ENCODE data around the gene SLC25A24.
A peak's percentile ranks its signal among the peaks of the same experiment; 100 is the strongest.
"Not testable (repeated sequence)": the region's sequence is repeated elsewhere in the genome, so short reads cannot be mapped to it uniquely, and the experiment has no call there.

SLC25A24 gene

DNA sequence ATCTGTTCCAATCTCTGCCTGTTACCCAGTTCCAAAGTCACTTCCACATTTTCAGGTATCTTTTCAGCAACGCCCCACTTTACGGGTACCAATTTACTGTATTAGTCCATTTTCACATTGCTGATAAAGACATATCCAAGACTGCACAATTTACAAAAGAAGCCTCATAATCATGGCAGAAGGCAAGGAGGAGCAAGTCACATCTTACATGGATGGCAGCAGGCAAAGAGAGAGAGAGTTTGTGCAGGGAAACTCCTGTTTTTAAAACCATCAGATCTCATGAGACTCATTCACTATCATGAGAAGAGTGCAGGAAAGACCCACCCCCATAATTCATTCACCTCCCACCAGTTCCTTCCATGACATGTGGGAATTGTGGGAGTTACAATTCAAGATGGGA lies 67.0 kb downstream of the SLC25A24 start:
- not testable (repeated sequence) for DNase-seq (ENCODE audit: low spot score)

DNA sequence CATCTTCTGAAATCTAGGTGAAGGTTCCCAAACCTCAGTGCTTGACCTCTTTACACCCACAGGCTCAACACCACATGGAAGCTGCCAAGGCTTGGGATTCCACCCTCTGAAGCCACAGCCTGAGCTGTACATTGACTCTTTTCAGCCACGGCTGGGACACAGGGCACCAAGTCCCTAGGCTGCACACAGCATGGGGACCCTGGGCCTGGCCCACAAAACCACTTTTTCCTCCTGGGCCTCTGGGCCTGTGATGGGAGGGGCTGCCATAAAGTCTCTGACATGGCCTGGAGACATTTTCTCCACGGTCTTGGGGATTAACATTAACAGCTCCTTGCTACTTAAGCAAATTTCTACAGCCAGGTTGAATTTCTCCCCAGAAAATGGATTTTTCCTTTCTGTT lies 67.8 kb downstream of the SLC25A24 start:
- not testable (repeated sequence) for DNase-seq (ENCODE audit: low spot score)

DNA sequence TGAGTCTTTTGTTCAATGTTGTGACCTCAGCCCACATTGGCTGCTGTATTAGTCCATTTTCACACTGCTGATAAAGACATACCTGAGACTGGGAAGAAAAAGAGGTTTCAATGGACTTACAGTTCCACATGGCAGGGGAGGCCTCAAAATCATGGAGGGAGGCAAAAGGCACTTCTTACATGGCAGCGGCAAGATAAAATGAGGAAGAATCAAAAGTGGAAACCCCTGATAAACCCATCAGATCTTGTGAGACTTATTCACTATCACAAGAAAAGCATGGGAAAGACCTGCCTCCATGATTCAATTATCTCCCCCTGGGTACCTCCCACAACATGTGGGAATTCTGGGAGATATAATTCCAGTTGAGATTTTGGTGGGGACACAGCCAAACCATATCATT lies 68.9 kb downstream of the SLC25A24 start:
- DNase-seq (ENCODE audit: low spot score): not testable (repeated sequence)

DNA sequence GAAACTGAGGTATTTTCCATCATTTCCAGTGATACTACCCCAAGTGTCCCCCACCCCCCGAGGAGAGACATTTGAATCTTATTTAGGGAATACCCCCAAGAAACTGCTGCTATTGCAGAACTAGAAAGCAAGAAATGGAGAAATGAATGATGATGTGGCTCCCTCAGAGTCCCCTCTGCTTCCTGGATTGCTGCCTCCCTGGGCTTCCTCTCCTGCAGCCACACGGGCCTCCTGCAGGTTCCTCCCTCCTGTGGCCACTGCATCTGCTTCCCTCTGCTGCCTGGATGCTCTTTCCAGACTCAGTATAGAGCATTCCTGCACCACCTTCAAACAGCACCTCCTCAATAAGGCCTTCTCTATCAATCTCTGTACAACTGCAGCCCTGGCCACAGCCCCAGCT lies 69.3 kb downstream of the SLC25A24 start:
- no peak for DNase-seq (ENCODE audit: low spot score)

DNA sequence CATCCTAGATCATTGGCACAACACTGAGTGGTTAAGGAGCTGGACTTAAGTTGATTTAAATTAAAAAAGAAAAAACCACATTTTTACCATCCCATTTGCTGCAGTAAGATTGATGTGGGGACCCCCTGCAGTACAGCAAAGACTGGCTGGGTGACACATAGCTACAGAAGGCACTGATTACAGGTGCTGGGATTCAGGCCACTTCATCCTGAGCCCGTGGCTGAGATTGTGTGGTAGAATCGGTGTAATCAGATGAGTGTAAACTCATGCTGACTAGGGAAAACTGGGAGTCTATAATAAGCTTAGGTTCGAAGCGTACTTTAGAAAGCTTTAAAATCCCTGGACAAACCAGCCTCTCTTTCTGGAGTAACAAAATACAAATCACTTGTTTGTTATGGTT lies 70.1 kb downstream of the SLC25A24 start:
- DNase-seq (ENCODE audit: low spot score): no peak

DNA sequence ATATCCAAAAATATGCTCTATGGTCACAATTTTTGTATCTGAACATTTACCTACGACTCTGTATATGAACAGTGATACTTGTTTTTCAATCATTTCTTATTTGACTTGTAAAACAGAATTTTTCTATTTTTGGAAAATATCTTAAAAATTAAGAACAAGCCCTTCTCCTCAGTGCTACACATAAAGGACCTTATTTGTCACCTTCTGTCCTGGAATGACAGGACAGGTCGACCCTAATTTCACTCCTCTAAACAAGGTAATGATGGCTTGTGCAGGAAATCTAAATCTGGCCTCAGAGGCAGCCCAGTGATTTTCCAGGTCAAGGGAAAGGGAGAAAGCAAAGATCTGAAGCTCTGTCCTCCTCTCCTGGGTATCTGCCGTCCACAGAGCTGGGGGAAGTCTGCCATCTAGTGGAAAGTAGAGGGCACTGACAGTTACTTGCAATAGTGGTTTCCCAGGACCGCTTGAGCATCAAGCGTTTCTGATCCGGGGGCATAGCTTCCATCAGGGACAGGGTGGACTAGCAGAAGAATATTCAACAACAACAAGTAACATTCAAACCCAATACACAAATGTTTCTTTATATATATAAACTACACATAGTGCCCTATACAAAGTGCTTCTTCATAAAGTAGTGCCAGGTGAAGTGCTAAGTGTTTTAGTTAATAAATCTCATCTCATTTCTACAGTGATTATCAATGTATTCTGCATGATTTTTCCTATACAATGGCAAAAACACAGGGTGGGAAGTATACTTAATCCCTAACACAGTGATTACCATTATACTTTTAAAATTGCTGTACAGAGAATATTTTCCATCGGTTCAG lies 74.6 kb downstream of the SLC25A24 start:
- DNase-seq (ENCODE audit: low spot score): peak; percentile 83

DNA sequence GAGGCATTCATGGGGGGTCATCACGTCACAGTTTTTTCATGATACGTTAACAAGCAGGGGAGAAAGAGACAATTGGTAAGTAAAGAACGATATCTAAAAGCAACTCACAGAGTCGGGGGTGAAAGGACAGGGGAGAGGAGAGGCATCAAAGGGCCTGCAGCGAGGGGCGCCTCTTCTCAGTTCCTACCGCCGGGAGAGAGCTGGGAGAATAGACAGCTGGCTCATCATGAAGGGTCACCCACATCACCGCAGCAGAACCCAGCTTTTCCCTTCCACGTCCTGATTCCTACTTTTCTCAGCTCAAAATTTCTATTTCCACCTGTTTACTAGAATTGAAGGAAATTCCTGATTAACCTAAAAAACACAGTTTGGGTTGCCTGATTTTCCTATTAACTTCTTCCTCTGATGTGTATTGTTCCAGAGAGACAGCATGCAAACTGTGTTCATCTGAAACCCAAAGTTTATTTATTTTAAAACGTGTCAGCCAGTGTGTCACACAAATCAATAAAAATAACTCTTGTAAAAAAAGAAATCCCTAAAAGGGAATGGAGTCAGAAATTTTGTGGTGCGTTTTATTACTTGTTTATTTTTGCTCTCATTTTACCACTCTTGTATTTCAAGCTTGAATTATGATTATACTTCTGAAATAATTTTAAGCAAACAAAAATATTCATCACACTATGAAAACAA lies 75.4 kb downstream of the SLC25A24 start:
- DNase-seq (ENCODE audit: low spot score): no peak

DNA sequence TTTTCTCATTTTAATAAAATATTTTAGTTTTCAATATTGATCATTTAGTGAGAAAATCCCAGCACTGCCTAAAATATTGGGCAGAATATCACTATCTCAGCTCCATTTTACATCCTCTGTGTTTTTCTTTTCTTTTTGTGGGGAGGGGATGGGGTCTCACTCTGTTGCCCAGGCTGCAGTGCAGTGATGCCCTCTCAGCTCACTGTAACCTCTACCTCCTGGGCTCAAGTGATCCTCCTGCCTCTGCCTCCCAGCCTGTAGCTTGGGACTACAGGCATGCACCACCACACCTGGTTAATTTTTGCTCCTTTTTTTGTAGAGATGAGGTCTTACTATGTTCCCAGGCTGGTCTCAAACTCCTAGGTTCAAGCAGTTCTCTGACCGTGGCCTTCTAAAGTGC lies 76.1 kb downstream of the SLC25A24 start:
- no peak for DNase-seq (ENCODE audit: low spot score)

DNA sequence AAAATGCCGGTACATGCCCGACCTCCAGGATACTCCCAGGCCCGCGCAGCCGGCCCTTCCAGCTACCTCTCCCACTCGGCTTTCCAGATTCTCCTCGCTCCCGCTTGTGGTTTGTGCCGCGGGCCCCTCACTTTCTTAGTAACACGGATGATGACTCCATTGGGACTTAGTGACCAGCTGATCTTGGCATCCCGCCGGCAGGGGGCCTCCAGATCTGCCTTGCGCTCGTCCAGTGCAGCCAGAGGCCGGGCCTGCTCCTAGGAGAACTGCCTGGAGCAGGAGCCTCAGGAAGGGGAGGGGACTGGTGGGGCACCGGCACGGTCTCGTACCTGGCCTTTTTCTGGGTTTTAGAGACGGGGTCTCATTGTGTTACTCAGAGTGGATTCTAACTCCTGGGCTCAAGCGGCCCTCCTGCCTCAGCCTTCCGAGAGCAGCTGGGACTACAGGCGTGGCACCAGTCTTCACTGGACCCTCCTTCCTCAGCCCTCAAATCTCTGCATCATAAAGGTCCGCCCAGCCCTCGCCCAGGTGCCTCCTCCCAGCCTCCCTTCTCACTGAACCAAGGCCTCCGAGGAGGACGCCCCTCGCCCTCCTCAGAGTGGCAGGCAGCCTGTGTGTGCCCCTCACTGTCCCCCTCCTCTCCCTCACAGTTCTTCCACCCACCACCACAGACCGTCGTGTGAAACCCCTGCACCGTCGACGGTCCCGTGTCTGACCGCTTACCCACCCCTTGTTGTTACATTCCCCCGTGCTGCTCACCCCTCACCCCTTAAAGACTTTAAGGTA lies 78.6 kb downstream of the SLC25A24 start:
- DNase-seq (ENCODE audit: low spot score): peak; percentile 8

DNA sequence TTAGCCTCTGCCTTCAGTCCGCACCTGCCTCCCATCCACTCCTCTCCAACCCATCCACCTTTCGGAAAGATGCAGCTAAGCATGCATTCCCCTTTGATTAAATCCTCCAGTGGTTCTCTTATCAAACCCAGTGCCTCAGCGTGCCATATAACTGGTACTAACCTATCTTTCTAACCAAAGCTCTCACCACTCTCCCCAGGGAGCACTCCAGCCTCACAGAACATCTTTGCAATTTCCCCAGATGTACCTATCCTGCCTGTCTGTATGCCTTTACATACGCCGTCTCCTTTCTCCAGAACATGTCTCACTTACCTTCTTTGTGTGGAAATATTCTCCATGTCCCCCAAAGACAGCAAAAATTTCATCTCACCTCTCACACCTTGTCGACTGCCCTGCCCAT lies 80.0 kb downstream of the SLC25A24 start:
- no peak for DNase-seq (ENCODE audit: low spot score)

DNA sequence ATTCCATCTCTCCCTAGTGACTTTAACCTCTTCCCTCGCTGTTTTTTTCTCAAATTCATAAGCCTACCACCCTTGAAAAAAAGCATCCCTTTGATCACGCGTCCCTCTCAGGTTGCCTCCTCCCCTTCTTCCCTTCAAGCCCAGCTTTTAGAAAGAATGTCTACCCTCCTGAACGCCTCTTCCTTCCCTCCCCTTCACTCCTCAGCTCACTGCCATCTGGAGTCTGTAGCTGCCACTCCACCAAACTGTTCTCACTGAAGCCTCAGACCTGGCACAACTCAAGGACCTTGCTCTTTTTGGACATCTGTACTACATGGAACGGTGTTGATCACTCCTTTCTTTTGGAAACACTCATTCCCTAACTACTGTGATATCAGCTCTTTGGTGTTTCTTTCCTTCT lies 80.6 kb downstream of the SLC25A24 start:
- no peak for DNase-seq (ENCODE audit: low spot score)

DNA sequence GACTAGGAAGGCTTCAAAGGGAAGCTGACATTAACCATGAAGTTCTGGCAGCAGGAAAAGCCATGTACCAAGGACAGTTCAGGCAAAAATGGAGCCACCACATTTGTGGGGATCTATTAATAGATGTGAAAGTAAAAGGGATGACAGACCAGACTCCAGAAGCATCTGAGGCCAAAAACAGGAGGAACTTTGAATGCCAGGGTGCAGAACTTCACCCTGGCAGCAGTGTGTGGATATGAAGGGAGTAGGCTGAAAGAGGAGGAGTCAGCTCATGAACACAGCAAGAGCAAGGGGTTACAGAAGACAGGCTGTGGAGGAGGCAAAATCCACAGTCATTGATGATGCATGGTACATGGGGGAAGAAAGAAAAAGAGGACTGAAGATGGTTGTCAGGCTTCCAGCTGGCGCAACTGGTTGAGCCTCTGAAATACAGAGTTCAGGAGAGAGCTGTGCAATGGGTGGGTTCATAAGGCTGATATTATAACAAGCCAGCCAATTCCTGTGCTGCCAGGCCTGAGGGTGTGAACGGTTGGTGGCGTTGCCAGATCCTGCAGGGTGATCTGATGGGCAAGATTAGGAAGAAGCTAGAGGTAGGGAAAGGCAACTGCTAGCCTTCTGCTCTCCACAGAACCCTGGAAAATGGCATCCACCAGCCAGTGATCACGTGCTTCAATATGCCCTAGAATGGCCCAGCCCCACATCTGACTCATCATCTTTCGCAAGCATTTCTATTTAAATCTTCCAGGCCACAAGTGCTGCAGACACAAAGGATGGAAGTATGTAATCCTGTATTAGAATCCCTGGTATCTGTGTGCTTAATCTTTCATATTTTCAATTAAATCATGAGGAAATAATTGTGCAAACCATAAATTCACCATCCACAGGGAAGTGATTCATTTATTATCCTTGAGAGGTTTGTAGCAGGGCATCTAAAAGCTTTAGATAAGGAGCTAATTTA lies 81.9 kb downstream of the SLC25A24 start:
- DNase-seq (ENCODE audit: low spot score): no peak

DNA sequence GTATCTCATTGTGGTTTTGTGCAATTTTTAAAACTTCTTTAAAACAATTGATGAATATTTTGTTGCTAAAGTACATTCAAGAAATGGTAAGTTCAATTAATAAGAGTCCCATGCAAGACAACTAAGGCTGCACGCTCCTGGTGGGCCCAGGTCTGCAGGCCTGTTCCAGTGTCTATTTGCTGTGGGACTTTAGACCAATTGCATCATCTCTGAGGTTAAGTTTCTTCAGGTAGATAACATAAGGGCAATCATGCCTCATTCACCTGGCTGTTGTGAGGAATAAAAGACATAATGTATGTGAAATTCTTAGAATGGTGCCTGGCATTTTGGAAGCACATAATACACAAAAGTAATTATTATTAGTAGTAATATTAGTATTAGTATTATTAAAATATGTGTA lies 82.9 kb downstream of the SLC25A24 start:
- no peak for DNase-seq (ENCODE audit: low spot score)

DNA sequence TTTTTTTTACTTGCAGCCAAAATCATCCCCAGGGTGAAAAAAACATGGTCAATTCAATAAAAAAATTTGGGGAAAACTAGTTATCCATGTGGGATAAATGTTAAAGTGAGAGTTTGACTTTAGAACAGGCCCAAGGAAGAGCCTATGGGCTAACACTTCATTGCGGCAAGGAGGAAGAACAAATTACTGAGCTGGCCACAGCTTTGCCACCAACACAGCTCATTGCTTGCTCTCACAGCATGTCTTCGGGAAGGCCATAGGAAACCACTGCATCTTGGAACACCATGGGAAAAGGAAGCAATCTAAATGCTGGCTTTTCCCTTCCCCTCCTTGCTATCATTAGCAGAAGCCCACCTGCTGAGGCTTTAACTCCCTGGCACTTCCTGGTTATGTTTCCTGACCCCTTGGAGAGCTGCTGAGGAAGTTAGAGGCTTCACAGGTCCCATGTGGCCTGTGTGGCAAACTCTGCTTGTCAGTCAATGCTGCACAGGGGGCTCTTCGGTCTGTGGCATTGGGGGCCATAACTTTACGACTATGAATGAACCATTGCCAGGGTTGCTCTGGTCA lies 86.0 kb downstream of the SLC25A24 start:
- DNase-seq (ENCODE audit: low spot score): no peak

DNA sequence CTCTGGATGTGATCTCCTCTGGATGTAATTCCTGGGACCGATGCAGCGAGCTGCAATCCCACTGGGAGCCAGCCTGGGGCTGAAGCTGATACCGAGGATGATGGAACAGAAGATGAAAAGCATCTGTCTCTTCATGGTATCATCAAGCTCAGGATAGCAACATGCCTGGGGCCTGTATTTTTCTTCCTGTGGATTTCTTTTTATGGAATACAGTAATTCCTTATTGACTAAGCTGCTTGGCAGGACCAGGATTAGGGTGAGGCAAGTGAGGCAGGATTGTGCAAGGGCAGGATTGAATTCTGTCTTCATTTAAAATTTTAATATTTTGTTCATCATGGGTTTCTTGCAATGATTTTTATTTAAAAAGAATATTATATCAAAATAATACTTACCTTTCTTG lies 86.6 kb downstream of the SLC25A24 start:
- DNase-seq (ENCODE audit: low spot score): no peak

DNA sequence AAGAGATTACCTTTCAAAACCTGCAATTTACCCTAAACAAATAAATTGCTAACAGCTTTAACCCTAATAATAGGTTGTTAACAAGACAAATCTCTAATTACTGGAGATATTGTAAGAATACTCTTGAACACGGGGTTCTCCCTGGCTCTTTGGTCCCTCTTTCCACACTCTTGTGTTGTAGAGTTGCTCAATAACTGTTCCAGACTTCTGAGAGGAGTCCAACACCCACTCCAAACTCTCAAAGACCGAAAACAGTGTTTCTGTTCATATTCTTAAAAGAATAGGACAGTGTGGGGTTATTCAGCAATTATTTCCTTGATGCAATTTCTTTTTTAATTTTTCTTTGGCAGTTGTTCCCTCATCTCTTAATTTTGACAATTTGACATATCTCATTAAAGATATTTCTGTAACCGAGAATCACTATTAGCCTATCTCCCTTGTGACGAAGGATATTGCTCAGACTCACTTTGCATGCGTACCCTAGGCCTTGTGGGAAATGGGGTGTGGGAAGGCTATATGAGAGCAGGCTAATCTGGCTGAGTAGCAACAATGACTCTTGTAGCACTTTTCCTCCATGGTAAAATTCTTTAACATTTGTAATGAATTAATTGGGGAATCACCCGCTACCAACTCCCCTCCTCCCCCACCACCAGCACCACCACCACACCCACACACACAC lies 90.7 kb downstream of the SLC25A24 start:
- no peak for DNase-seq (ENCODE audit: low spot score)

DNA sequence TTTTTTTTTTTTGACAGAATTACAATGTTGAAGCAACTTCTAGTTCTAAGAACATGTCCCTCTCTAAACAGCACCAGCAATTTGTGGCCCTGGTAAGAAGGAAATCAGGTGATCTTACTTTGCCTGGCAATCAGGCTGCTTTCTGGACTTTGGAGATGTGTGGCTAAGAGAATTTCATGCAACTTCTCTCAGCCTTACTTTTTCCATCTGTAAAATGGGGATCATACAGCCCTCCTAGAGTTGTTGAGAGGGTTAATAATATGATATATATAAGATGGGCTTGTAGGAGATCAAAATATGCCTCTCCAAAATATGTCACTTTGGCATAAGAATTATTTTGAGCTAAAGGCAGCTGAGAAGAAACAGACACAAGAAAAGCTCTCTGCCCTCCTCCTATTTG lies 92.0 kb downstream of the SLC25A24 start:
- no peak for DNase-seq (ENCODE audit: low spot score)

DNA sequence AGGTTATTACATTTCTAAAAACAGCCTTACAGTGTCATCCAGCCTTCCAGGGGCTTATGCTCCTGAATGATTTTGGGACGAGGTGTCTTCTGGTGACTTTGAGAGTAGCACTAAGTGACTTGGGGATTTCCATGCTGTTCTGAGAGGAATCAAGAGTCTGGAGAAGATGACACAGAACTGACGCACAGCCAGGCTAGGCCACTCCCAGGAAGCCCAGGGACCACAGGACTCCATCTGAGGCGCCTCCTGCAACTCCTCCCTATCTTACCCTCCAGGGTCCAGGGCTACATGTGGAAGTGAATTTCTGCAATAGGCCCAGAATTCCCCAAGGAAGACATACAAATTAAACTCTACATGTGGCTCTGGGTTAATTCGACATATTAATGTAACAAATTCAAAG lies 92.5 kb downstream of the SLC25A24 start:
- DNase-seq (ENCODE audit: low spot score): peak; percentile 90

DNA sequence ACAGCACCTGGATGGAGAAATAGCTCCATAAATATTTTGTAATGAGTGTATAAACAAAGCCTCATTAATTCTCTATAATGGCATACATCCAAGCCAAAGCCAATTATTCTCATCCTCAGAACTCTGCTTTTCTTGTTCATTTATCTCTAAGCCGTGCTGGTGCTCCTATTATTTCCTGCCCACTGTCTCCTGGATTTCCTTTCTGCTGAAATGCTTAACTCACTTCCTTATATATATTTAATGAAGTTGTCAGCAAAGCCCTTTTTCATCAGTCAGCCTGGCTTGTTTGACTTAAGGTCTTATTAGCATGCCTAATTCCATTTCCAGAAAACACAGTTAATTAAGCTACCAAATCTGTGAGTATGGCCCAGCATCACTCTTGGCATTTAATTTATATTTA lies 93.4 kb downstream of the SLC25A24 start:
- DNase-seq (ENCODE audit: low spot score): peak; percentile 7

DNA sequence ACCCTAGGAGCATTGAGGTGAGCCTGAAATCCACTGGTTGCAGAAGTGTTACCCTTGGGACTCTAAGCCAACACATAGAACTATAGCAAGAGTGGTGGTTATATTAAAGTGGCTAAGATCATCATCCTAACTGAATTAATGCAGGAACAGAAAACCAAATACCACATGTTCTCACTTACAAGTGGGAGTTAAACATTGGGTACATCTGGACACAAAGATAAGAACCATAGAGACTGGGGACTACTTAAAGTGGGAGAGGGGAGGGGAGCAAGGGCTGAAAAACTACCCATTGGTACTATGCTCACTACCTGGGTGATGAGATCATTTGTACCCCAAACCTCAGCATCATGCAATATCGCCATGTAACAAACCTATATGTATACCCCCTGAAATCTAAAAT lies 100.0 kb downstream of the SLC25A24 start:
- DNase-seq (ENCODE audit: low spot score): no peak

DNA sequence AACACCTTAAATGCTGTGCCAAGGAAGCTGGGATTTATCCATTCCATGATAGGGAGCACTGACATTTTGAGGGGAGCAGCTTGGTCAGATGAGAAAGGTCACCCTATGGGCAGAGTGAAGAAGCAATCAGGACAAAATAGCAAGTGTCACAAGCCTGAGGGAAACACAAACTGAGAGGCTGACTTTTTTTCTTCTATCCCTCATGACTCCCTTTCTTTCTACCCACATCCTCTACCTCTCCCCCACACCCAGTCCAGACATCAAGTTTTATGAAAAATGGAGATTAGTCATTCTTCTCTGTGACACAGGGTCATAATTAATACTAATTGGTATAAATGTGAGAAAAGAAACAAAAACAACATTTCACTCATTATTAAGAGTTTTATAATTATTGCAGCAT lies 103.1 kb downstream of the SLC25A24 start:
- no peak for DNase-seq (ENCODE audit: low spot score)

All from kidney tubule cell (primary cell).